Astrocyte of the cerebellum (primary cell): ENCODE results near the gene SDK2.

Experiments used
- DNase-seq: peaks from one replicate; pipeline ENCODE4 v3.0.0-alpha.2; 2011; ENCODE audit warnings: low read depth
- H3K4me3 ChIP-seq: 2 replicates; pipeline ENCODE4 v1.5.1; 2011; ENCODE audit warnings: mild to moderate bottlenecking, low read depth, low read length, moderate library complexity
- in situ Hi-C: cut with HindIII; loops from 2 replicates; pipeline ENCODE4 v1.10.0; 2017; ENCODE audit warnings: low sequenced_read_pairs
- TF ChIP-seq, protein P1 (sequence below): IDR thresholded peaks from 2 replicates; pipeline ENCODE4 v1.5.1; 2012; ENCODE audit warnings: low read length, low read depth, moderate library complexity, mild to moderate bottlenecking; ENCODE audit errors: missing control alignments

SDK2 gene

DNA sequence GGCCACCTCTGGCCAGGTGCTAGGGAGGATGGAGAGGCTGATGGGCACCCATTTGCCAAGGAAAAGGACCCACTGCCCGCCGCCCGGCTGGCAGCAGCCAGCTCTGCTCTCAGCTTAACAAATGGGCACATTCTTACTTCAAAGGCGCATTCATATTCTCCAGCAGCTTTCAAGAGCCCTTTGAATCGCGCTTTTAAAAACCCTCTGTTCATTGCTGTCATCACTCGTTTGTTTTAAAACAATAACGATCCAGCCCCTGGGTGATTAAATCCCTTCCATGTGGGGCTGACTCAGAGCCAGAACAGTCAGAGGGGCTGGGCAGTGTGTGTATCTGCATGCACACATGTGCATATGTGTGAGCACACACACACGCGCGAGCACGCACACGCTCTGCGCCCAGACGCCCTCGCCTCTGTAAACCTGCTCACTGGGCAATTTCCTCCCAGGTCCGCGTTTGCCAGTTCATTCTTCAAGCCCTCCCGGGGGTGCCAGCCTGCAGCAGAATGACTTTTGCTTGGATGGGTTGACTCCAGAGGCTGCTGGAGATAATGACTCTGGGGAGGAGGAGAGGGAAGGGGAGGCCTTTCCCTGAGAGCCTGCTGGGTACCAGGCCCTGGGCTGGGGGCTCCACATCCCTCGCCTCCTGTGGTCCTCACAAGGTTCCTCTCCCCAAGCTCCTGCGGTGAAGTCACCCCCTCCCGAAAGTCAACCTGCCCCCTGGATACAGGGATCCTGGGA lies 133.1 kb downstream of the SDK2 start:
- TF ChIP-seq, protein P1, sequence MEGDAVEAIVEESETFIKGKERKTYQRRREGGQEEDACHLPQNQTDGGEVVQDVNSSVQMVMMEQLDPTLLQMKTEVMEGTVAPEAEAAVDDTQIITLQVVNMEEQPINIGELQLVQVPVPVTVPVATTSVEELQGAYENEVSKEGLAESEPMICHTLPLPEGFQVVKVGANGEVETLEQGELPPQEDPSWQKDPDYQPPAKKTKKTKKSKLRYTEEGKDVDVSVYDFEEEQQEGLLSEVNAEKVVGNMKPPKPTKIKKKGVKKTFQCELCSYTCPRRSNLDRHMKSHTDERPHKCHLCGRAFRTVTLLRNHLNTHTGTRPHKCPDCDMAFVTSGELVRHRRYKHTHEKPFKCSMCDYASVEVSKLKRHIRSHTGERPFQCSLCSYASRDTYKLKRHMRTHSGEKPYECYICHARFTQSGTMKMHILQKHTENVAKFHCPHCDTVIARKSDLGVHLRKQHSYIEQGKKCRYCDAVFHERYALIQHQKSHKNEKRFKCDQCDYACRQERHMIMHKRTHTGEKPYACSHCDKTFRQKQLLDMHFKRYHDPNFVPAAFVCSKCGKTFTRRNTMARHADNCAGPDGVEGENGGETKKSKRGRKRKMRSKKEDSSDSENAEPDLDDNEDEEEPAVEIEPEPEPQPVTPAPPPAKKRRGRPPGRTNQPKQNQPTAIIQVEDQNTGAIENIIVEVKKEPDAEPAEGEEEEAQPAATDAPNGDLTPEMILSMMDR = no peak
- in situ Hi-C loops = no loop called here
- no peak overlapping the region for H3K4me3 ChIP-seq
- no peak for DNase-seq

DNA sequence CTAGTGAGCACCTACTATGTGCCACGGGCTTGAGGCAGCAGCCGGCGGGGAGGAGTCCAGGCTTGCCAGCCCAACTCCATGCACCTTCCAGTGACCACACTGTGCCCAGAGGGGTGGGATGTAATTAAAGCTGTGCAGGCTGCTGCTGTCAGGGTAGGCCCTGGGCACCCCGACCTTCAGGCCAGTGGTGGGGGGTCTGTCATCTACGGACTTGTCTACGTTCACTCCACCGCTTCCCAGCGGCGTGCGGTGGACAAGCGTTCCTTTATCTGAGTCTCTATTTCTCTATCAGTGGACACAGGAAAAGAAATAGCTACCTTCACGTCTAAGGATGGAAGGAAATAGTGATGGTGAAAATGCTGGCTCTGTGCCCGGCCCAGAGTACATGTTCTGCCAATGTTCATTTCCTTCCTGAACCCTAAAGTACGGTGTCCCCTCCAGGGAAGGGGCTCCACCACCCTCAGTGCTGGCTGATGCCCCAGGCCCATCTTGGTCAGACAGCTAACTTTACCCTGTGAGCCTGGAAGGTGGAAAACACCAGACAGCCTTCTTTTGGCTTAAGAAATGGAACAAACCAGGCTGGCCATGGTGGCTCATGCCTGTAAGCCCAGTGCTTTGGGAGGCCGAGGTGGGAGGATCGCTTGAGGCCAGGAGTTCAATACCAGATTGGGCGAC lies 135.2 kb downstream of the SDK2 start:
- in situ Hi-C loops = no loop called here
- DNase-seq = no peak
- no peak overlapping the region for H3K4me3 ChIP-seq
- TF ChIP-seq, protein P1 = no peak

GRCh38 chr17:73508057-73508930 lies 136.0 kb downstream of the SDK2 start:
- H3K4me3 ChIP-seq = no peak overlapping the region
- DNase-seq = no peak
- in situ Hi-C loops = no loop called here
- TF ChIP-seq, protein P1 = no peak

- DNase-seq = no peak
- in situ Hi-C loops = no loop called here
- TF ChIP-seq, protein P1 = no peak
- H3K4me3 ChIP-seq = no peak overlapping the region
Observed at GRCh38 chr17:73506470-73507435, 137.5 kb downstream of the SDK2 start.

DNA sequence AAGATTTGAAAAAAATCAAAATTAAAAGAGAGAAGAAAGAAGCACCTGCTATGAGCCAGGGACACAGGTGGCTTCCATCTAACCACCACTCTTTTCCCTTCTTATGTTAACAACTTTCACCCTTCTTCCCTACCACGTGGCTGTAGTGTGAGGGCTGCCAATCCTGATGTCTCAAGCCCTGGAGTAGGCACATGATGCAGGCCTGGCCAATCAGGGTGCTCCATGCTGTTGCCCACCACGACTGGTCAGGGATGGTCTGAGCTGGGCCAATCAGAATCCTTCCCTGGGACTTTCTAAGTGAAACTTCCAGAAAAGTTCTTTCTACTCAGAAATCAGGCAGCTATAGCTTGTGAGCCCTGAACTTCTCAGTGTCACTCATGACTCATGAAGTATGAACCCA lies 140.7 kb downstream of the SDK2 start:
- DNase-seq = no peak
- TF ChIP-seq, protein P1 = no peak
- H3K4me3 ChIP-seq = no peak overlapping the region
- in situ Hi-C loops = no loop called here
